ENCODE results near the gene ABHD16A.
A peak's percentile ranks its signal among the peaks of the same experiment; 100 is the strongest.

Gene ABHD16A

GRCh38 chr6:31655349-31656237 is 47.5 kb downstream of the ABHD16A start, which contains the start of gene APOM:
APOM (plus strand) TSS chr6:31655894; CDS start chr6:31655967, 73 bp downstream.
- no peaks in the 10 kb centered on the region for H3K27me3 ChIP-seq (ENCODE audit: control insufficient read depth in 1 of 2, insufficient read depth in 2 of 2, low read length in 2 of 2)
- H3K27ac ChIP-seq (ENCODE audit: low read depth, low read length), result no peak within 1 kb of the TSS
- peaks cover 14% of the 10 kb centered on the region for H3K36me3 ChIP-seq (ENCODE audit: insufficient read depth, low read length)
- no peak within 1 kb of the TSS for H3K9ac ChIP-seq (ENCODE audit: low read length)
- no peaks in the 10 kb centered on the region for H3K9me3 ChIP-seq (ENCODE audit: low read length)
- no peak within 1 kb of the TSS for H3K4me3 ChIP-seq (ENCODE audit: low read depth in 1 of 2, low read length in 2 of 2)
- H3K4me1 ChIP-seq (ENCODE audit: insufficient read depth, low read length), result peaks cover 51% of the 10 kb centered on the region

- peaks cover 48% of the 10 kb centered on the region for H3K4me1 ChIP-seq (ENCODE audit: insufficient read depth, low read length)
- H3K9me3 ChIP-seq (ENCODE audit: low read length), result no peaks in the 10 kb centered on the region
- no peak overlapping the region for H3K9ac ChIP-seq (ENCODE audit: low read length)
- peaks cover 19% of the 10 kb centered on the region for H3K36me3 ChIP-seq (ENCODE audit: insufficient read depth, low read length)
- no peak overlapping the region for H3K27ac ChIP-seq (ENCODE audit: low read depth, low read length)
- H3K4me3 ChIP-seq (ENCODE audit: low read depth in 1 of 2, low read length in 2 of 2), result no peak overlapping the region
- no peaks in the 10 kb centered on the region for H3K27me3 ChIP-seq (ENCODE audit: control insufficient read depth in 1 of 2, insufficient read depth in 2 of 2, low read length in 2 of 2)
Measured at GRCh38 chr6:31654574-31655348, 48.4 kb downstream of the ABHD16A start.

GRCh38 chr6:31652925-31653724 is 50.0 kb downstream of the ABHD16A start:
- H3K36me3 ChIP-seq (ENCODE audit: insufficient read depth, low read length), result peaks cover 29% of the 10 kb centered on the region
- H3K9ac ChIP-seq (ENCODE audit: low read length), result peak overlapping the region; percentile 94
- H3K27ac ChIP-seq (ENCODE audit: low read depth, low read length), result peak overlapping the region; percentile 98

GRCh38 chr6:31651602-31652191 is 51.4 kb downstream of the ABHD16A start:
- no peaks in the 10 kb centered on the region for H3K9me3 ChIP-seq (ENCODE audit: low read length)
- peak overlapping the region; percentile 82 to 93 for H3K4me3 ChIP-seq (ENCODE audit: low read depth in 1 of 2, low read length in 2 of 2)
- H3K27ac ChIP-seq (ENCODE audit: low read depth, low read length), result peak overlapping the region; percentile 98
- H3K9ac ChIP-seq (ENCODE audit: low read length), result peak overlapping the region; percentile 94
- H3K27me3 ChIP-seq (ENCODE audit: control insufficient read depth in 1 of 2, insufficient read depth in 2 of 2, low read length in 2 of 2), result no peaks in the 10 kb centered on the region
- peaks cover 39% of the 10 kb centered on the region for H3K36me3 ChIP-seq (ENCODE audit: insufficient read depth, low read length)
- H3K4me1 ChIP-seq (ENCODE audit: insufficient read depth, low read length), result peaks cover 21% of the 10 kb centered on the region

More at GRCh38 chr6:31652925-31653724, 50.0 kb downstream of the ABHD16A start:
- Histone ChIP-seq H3K4me3 (ENCODE audit: low read depth in 1 of 2, low read length in 2 of 2) (peak overlapping the region; percentile 82 to 93), H3K9me3 (ENCODE audit: low read length) (no peaks in the 10 kb centered on the region), H3K4me1 (ENCODE audit: insufficient read depth, low read length) (peaks cover 31% of the 10 kb centered on the region), H3K27me3 (ENCODE audit: control insufficient read depth in 1 of 2, insufficient read depth in 2 of 2, low read length in 2 of 2) (no peaks in the 10 kb centered on the region)

- no peak overlapping the region for H3K9ac ChIP-seq (ENCODE audit: low read length)
- no peak overlapping the region for H3K4me3 ChIP-seq (ENCODE audit: low read depth in 1 of 2, low read length in 2 of 2)
- no peak overlapping the region for H3K27ac ChIP-seq (ENCODE audit: low read depth, low read length)
- no peaks in the 10 kb centered on the region for H3K9me3 ChIP-seq (ENCODE audit: low read length)
- no peaks in the 10 kb centered on the region for H3K4me1 ChIP-seq (ENCODE audit: insufficient read depth, low read length)
- no peaks in the 10 kb centered on the region for H3K27me3 ChIP-seq (ENCODE audit: control insufficient read depth in 1 of 2, insufficient read depth in 2 of 2, low read length in 2 of 2)
- H3K36me3 ChIP-seq (ENCODE audit: insufficient read depth, low read length), result peaks cover 90% of the 10 kb centered on the region
Measured at GRCh38 chr6:31645325-31645724, 57.8 kb downstream of the ABHD16A start.

- no peak overlapping the region for H3K27ac ChIP-seq (ENCODE audit: low read depth, low read length)
- no peak overlapping the region for H3K4me3 ChIP-seq (ENCODE audit: low read depth in 1 of 2, low read length in 2 of 2)
- H3K27me3 ChIP-seq (ENCODE audit: control insufficient read depth in 1 of 2, insufficient read depth in 2 of 2, low read length in 2 of 2), result no peaks in the 10 kb centered on the region
- no peaks in the 10 kb centered on the region for H3K4me1 ChIP-seq (ENCODE audit: insufficient read depth, low read length)
- H3K36me3 ChIP-seq (ENCODE audit: insufficient read depth, low read length), result peaks cover 89% of the 10 kb centered on the region
- H3K9ac ChIP-seq (ENCODE audit: low read length), result no peak overlapping the region
- no peaks in the 10 kb centered on the region for H3K9me3 ChIP-seq (ENCODE audit: low read length)
Measured at GRCh38 chr6:31643818-31644454, 59.2 kb downstream of the ABHD16A start.

- H3K4me3 ChIP-seq (ENCODE audit: low read depth in 1 of 2, low read length in 2 of 2), result no peak overlapping the region
- H3K27me3 ChIP-seq (ENCODE audit: control insufficient read depth in 1 of 2, insufficient read depth in 2 of 2, low read length in 2 of 2), result no peaks in the 10 kb centered on the region
- no peaks in the 10 kb centered on the region for H3K4me1 ChIP-seq (ENCODE audit: insufficient read depth, low read length)
- no peak overlapping the region for H3K9ac ChIP-seq (ENCODE audit: low read length)
- H3K36me3 ChIP-seq (ENCODE audit: insufficient read depth, low read length), result peaks cover 88% of the 10 kb centered on the region
- H3K27ac ChIP-seq (ENCODE audit: low read depth, low read length), result no peak overlapping the region
- H3K9me3 ChIP-seq (ENCODE audit: low read length), result no peaks in the 10 kb centered on the region
Measured at GRCh38 chr6:31642798-31643570, 60.1 kb downstream of the ABHD16A start.

GRCh38 chr6:31641370-31641769 is 61.8 kb downstream of the ABHD16A start:
- Histone ChIP-seq H3K9ac (ENCODE audit: low read length) (no peak overlapping the region), H3K4me3 (ENCODE audit: low read depth in 1 of 2, low read length in 2 of 2) (no peak overlapping the region), H3K27ac (ENCODE audit: low read depth, low read length) (no peak overlapping the region), H3K4me1 (ENCODE audit: insufficient read depth, low read length) (no peaks in the 10 kb centered on the region), H3K27me3 (ENCODE audit: control insufficient read depth in 1 of 2, insufficient read depth in 2 of 2, low read length in 2 of 2) (no peaks in the 10 kb centered on the region), H3K36me3 (ENCODE audit: insufficient read depth, low read length) (peaks cover 88% of the 10 kb centered on the region), H3K9me3 (ENCODE audit: low read length) (no peaks in the 10 kb centered on the region)

GRCh38 chr6:31640612-31641011 is 62.5 kb downstream of the ABHD16A start:
- Histone ChIP-seq H3K36me3 (ENCODE audit: insufficient read depth, low read length) (peaks cover 88% of the 10 kb centered on the region), H3K9me3 (ENCODE audit: low read length) (no peaks in the 10 kb centered on the region), H3K4me1 (ENCODE audit: insufficient read depth, low read length) (no peaks in the 10 kb centered on the region), H3K27ac (ENCODE audit: low read depth, low read length) (no peak overlapping the region), H3K9ac (ENCODE audit: low read length) (no peak overlapping the region), H3K27me3 (ENCODE audit: control insufficient read depth in 1 of 2, insufficient read depth in 2 of 2, low read length in 2 of 2) (no peaks in the 10 kb centered on the region), H3K4me3 (ENCODE audit: low read depth in 1 of 2, low read length in 2 of 2) (no peak overlapping the region)

GRCh38 chr6:31639449-31639861 is 63.7 kb downstream of the ABHD16A start:
- H3K36me3 ChIP-seq (ENCODE audit: insufficient read depth, low read length), result peaks cover 88% of the 10 kb centered on the region

More at GRCh38 chr6:31639449-31639861, 63.7 kb downstream of the ABHD16A start:
- no peaks in the 10 kb centered on the region for H3K9me3 ChIP-seq (ENCODE audit: low read length)
- no peaks in the 10 kb centered on the region for H3K27me3 ChIP-seq (ENCODE audit: control insufficient read depth in 1 of 2, insufficient read depth in 2 of 2, low read length in 2 of 2)
- no peak overlapping the region for H3K9ac ChIP-seq (ENCODE audit: low read length)
- no peaks in the 10 kb centered on the region for H3K4me1 ChIP-seq (ENCODE audit: insufficient read depth, low read length)
- H3K27ac ChIP-seq (ENCODE audit: low read depth, low read length), result no peak overlapping the region
- H3K4me3 ChIP-seq (ENCODE audit: low read depth in 1 of 2, low read length in 2 of 2), result no peak overlapping the region

All from muscle layer of colon (tissue), 2 donors.